NCI-H2227 (cell line): ENCODE results near the gene RPS6KB1.
"Not testable (repeated sequence)": the region's sequence is repeated elsewhere in the genome, so short reads cannot be mapped to it uniquely, and the experiment has no call there.

Experiments
- DNase-seq: peaks from one replicate; lab custom pipeline; 2025; ENCODE audit not compliant: unreplicated experiment; lab: John Stamatoyannopoulos, UW

Gene RPS6KB1

GRCh38 chr17:59870482-59870881 lies 22.4 kb upstream of the RPS6KB1 start:
- no peak for DNase-seq

- no peak for DNase-seq
These were observed 20.6 kb upstream of the RPS6KB1 start for GRCh38 chr17:59872351-59872750.

DNA sequence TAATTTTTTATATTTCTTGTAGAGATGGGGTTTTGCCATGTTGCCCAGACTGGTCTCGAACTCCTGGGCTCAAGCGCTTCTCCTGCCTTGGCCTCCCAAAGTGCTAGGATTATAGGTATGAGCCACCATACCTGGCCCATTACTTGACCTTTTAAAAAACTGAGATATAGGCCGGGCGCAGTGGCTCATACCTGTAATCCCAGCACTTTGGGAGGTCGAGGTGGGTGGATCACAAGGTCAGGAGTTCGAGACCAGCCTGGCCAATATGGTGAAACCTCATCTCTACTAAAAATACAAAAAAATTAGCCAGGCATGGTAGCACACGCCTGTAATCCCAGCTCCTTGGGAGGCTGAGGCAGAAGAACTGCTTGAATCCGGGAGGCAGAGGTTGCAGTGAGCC lies 19.5 kb upstream of the RPS6KB1 start:
- DNase-seq: not testable (repeated sequence)

DNA sequence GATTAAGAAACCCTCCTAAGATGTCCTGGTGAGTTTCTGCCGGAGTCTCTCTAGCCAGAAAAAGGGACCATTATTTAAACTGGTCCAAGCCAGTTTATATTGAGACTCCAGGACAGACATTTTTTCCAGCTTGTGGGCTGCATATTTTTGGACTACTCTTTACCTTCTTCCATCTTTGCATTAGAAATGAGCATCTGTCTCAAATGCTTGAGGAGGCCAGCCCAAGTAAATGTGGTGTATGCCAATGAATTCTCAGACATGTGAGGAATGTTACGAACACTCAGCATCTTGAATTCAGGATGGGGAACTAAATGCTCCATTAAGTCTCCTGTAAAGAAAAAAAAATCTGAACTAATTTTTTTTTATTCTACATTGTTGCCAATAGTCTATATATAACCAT lies 18.5 kb upstream of the RPS6KB1 start:
- no peak for DNase-seq

GRCh38 chr17:59876107-59876506 lies 16.8 kb upstream of the RPS6KB1 start:
- no peak for DNase-seq

GRCh38 chr17:59877965-59878364 lies 15.0 kb upstream of the RPS6KB1 start:
- DNase-seq: no peak

DNA sequence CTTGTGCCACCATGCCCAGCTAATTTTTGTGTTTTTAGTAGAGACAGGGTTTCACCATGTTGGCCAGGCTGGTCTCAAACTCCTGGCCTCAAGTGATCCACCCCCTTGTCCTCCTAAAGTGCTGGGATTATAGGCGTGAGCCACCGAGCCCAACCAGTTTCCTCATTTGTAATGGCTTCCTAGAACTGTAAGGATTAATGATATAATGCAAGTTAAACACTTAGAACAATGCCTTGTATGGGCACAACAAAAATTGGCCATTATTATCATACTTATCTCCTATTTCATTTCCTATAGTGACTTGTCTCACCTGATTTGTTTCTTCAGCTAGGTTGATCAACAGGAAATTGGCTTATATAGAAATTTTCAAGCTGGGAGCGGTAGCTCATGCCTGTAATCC lies 14.3 kb upstream of the RPS6KB1 start:
- no peak for DNase-seq

DNA sequence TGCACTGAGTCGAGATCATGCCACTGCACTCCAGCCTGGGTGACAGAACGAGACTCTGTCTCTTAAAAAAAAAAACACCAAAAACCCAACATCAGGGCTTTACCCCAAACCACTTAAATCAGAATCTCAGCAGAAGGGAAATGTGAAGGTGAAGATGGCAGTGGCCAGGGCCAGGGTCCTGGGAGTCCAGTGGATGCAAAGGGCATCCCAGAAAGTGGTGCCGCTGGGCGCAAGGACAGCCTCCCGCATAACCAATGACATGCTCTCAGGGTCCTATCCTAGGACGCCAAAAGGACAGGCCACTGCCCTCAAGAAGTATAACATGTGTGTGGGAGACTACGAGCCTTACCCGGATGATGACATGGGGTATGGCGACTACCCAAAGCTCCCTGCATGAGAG lies 8.1 kb upstream of the RPS6KB1 start:
- no peak for DNase-seq

GRCh38 chr17:59888145-59888750 lies 4.7 kb upstream of the RPS6KB1 start:
- no peak for DNase-seq

GRCh38 chr17:59890720-59891119 lies 2.2 kb upstream of the RPS6KB1 start:
- no peak for DNase-seq

DNA sequence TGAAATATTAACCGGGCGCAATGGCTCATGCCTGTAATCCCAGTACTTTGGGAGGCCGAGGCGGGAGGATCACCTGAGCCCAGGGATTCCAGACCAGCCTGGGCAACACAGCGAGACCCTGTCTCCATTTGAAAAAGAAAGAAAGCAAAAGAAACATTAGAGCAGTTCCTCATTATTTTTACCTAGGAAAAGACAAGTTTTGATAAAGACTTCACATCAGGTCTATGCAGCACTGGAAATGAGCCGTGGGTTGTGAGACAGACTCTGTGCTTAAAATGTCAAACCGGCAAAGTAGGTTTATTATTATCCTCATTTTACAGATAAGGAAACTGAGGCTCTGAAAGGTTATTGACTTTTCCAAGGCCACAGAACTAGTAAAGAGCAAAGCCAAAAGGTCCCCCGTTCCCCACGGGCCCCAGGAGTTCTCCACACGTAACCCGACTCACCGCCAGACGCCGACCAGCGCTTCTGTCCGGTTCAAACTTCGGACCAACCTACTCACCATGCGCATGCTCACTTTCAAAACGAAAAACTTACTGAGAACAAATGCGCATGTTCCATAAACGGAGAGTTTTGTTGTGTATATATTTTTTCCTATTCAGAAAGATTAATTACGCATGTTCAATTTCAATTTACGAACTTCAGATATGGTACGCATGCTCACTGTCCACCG lies 534 bp upstream of the RPS6KB1 start:
- DNase-seq: no peak

DNA sequence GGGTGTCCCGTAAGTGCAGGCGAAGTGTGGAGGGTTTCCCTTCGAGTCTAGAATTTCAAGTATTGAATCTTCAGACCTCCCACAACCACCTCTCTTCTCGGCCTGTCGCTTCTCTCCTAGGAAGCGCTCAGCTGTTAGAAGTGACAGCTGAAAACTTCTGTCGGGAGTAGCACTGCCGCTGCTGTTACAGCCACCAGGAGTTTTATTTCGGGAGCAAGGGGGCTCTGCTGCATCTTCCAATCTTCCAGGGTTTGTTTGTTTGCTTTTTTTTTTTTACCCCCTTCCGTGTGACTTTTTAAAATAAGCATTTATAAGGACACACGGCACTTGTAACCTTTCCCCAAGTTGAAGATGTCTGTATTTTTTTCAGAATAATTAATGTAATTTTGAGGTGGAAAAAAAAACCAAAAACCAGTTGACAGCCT lies 767 bp downstream of the RPS6KB1 start:
- peak; percentile 49 for DNase-seq

GRCh38 chr17:59897090-59897489 lies 4.2 kb downstream of the RPS6KB1 start:
- no peak for DNase-seq

DNA sequence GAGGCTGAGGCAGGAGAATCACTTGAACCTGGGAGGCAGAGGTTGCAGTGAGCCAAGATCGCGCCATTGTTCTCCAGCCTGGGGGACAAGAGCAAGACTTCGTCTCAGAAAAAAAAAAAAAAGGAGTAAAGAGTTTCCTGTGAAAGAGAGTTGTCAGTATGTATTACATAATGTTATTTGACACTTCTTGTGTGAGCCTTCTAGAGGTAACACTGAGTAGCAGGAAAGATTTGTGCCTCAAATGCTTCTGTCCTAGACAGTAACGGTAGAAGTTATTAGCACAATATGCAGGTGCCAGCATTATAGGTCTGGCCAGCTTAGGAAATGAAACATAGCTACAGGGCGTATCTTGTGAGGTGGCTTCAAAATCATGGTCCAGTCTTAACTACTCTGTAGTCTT lies 6.2 kb downstream of the RPS6KB1 start:
- DNase-seq: peak; percentile 40

DNA sequence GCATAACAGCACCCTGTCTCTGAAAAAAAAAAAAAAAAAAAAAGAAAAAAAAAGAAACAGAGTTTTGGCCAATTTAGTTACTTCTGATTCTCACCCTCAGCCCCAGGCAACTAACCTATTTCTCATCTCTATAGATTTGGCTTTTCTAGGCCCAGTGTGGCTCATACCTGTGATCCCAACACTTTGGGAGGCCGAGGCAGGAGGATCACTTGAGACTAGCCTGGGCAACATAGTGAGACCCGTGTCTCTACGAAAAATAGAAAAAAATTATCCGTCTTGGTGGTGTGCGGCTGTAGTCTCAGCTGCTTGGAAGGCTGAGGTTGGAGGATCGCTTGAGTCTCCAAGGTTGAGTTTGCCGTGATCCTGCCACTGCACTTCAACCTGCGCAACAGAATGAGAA lies 8.7 kb downstream of the RPS6KB1 start:
- DNase-seq: no peak

DNA sequence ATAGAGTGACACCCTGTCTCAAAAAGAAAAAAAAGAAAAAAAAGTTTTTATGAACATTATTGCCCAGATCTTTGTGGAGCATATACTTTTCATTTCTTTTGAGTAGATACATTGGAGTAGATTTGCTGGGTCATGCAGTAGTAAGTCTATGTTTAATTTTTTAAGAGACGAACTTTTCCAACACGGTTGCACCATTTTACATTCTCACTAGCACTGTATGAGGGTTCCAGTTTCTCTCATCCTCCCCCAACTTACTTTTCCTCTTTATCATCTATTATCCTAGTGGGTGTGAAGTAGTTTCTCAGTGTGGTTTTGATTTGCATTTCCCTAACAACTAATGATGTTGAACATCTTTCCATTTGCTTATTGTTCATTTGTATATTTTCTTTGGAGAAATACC lies 10.5 kb downstream of the RPS6KB1 start:
- no peak for DNase-seq

DNA sequence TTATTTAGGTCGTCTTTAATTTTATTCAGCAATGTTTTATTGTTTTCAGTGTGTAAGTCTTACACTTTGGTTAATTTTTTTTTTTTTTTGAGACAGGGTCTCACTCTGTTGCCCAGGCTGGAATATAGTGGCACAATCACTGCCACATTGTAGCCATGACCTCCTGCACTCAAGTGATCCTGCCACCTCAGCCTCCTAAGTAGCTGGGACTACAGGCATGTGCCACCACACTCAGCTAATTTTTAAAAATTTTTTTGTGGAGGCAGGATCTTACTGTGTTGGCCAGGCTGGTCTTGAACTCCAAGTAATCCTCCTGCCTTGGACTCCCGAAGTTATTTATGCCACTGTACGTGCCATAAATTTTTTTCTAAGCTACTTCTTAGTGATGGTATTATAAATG lies 14.5 kb downstream of the RPS6KB1 start:
- no peak for DNase-seq

DNA sequence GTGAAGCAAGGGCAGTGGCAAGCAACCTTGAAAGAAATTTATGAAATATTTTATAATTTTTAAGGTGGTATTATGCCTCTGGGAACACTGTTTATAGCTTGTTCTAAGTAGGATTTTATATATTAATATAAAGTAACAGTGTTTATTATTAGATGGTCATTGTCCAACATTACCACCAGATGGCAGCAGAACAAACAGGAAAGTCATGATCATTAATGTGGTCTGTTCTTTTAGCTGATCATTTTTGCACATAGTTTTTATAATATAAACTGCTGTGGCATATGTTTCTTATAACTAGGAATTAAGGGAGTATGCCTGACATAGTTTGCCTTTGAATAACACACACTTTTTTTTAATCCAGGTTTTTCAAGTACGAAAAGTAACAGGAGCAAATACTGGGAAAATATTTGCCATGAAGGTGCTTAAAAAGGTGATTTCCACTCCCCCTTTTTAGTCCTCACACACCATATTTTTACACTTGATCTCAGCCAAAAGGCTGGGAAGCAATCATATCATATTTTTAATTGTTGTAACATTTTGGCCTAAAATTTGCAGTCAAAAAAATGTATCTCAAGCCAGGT lies 21.4 kb downstream of the RPS6KB1 start:
- DNase-seq: peak; percentile 53

DNA sequence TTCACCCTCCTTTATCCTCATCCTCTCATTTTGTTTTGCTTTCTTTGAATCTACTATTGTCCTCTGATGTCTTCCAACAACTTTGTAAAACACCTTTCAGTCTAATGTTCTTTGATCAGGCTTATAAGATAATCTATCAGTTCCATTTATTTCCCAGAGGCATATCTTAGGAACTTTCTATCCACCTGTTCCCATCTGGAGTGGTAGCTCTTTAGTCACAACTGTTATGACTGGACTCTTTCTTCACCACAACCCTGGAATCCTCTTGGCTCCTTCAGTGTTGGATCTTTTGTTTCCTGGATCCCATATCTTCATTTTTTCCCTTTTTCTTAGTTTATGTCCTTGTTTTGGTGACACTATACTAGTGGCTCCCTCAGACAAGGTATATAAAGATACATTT lies 23.5 kb downstream of the RPS6KB1 start:
- DNase-seq: no peak

GRCh38 chr17:59920637-59921036 lies 27.7 kb downstream of the RPS6KB1 start:
- DNase-seq: not testable (repeated sequence)

GRCh38 chr17:59930121-59930520 lies 37.2 kb downstream of the RPS6KB1 start:
- not testable (repeated sequence) for DNase-seq

DNA sequence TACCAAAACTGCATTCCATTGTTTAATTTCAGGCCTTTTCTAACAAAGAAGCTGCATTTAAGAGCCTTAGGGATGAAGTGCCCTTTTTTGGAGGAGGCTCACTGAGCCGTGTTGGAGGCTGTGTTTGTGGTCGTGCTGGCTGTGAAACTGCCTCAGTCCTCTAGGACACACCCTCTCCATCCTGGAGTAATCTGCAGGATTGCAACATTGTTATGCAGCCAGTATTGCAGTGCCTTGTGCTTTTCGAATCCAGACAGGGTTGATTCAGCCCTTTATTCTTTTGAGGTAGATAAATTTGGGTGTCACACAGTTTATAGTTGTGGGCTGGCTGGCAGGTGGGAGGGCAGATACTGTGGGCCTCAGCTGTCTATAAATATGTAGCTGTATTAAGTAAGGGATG lies 37.8 kb downstream of the RPS6KB1 start:
- DNase-seq: not testable (repeated sequence)

DNA sequence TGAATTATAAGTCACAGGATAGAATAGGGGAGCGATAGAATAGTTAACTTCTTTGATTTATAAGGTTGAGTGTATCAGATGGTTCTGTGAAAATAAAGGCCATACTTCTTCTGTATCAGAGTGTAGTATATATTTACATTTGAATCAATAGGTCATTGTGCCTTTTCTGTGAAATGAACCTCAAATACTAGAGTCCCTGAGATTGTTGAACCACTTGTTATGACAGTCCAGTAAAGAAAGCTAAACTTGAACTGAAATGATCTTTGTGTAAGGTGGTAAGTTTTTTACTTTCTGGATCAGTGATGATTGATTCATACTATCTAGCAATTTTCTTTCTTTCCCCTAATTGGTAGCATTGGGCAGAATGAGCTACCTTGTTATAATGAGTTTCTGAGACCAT lies 40.4 kb downstream of the RPS6KB1 start:
- DNase-seq: not testable (repeated sequence)
